Endothelial cell of umbilical vein (primary cell): ENCODE data around the gene DUSP16. TPM values are rescaled to one million over a fixed set of nuclear protein-coding genes. Genes with fewer than 3 reads are reported as not detected.

Experiments
- BruUV-seq: library from RNA; stranded (reverse); fragments of 400-500 nt; replicated peaks from 2 replicates; lab custom pipeline; 2021; lab: Mats Ljungman, UMichigan
- CTCF ChIA-PET: fragments of 300-600, 350-600 bp; sonication (Branson Sonifier 250); formaldehyde crosslinking; loops from one replicate; lab custom pipeline; 2021; ENCODE audit warnings: antibody characterized with exemption, inconsistent platforms; lab: Charles Lee
- POLR2A ChIA-PET: fragments of 300-600, 350-600 bp; sonication (Branson Sonifier 250); formaldehyde crosslinking; loops from one replicate; lab custom pipeline; 2021; ENCODE audit warnings: antibody characterized with exemption, inconsistent platforms; lab: Charles Lee
- DNase-seq: peaks from one replicate; pipeline ENCODE4 v3.0.0-alpha.2; 2011; ENCODE audit warnings: low read depth, low spot score
- FAIRE-seq: peaks from 2 replicates; lab custom pipeline; 2011; peaks lifted over from hg19 to GRCh38; lab: Jason Lieb, UNC
- H2AFZ ChIP-seq: 2 replicates; pipeline ENCODE4 v1.6.0; 2012; ENCODE audit warnings: low read depth, low read length, control low read depth, inconsistent platforms
- H3K27ac ChIP-seq: 2 replicates; pipeline ENCODE4 v1.5.1; 2011; ENCODE audit warnings: low read depth, mild to moderate bottlenecking, control low read depth, low read length, moderate library complexity; ENCODE audit not compliant: insufficient read depth
- H3K27me3 ChIP-seq, 2 experiments: 2 replicates each; pipeline versions ENCODE4 v1.6.0 to v1.6.1; 2011; ENCODE audit warnings: low read length in 2 of 2, mixed read lengths in 1 of 2; ENCODE audit not compliant: control insufficient read depth in 2 of 2, insufficient read depth in 2 of 2
- H3K36me3 ChIP-seq, 2 experiments: 2 replicates in 1 of 2; 3 replicates in 1 of 2; pipeline ENCODE4 v1.5.1; 2011; ENCODE audit warnings: low read length in 2 of 2, mild to moderate bottlenecking in 1 of 2, moderate library complexity in 1 of 2; ENCODE audit not compliant: control insufficient read depth in 2 of 2, insufficient read depth in 2 of 2; ENCODE audit errors: extremely low read depth in 1 of 2
- H3K4me1 ChIP-seq: 3 replicates; pipeline ENCODE4 v1.5.1; 2011; ENCODE audit warnings: mild to moderate bottlenecking, low read length; ENCODE audit not compliant: control insufficient read depth, insufficient read depth; ENCODE audit errors: extremely low read depth
- H3K4me2 ChIP-seq: 2 replicates; pipeline ENCODE4 v1.6.1; 2011; ENCODE audit warnings: low read length, control low read depth, mixed read lengths; ENCODE audit not compliant: insufficient read depth
- H3K4me3 ChIP-seq, 3 experiments: fragments of 200-600 bp in 1 of 3; sonication (generic), shearing (Covaris generic) in 1 of 3; replicated peaks in 1 of 3; 2 replicates each; pipeline ENCODE4 v1.5.1; 2011 to 2016; ENCODE audit warnings: control low read depth in 3 of 3, low read length in 3 of 3, mild to moderate bottlenecking in 2 of 3, inconsistent platforms in 1 of 3, low read depth in 1 of 3, moderate library complexity in 1 of 3; ENCODE audit not compliant: insufficient read depth in 1 of 3
- H3K79me2 ChIP-seq: 2 replicates; pipeline ENCODE4 v1.6.0; 2012; ENCODE audit warnings: low read length, inconsistent platforms; ENCODE audit not compliant: control insufficient read depth, insufficient read depth
- H3K9ac ChIP-seq: replicated peaks from 2 replicates; pipeline ENCODE3; 2011; ENCODE audit warnings: low read length, control low read depth; ENCODE audit not compliant: insufficient read depth; ENCODE audit errors: extremely low read depth
- H3K9me1 ChIP-seq: replicated peaks from 3 replicates; pipeline ENCODE4 v1.6.0; 2011; ENCODE audit warnings: mild to moderate bottlenecking, low read length; ENCODE audit not compliant: control insufficient read depth, insufficient read depth; ENCODE audit errors: extremely low read depth
- H3K9me3 ChIP-seq: replicated peaks from 2 replicates; pipeline ENCODE4 v1.5.1; 2012; ENCODE audit warnings: low read length, inconsistent platforms; ENCODE audit not compliant: control insufficient read depth, insufficient read depth
- H4K20me1 ChIP-seq: replicated peaks from 2 replicates; pipeline ENCODE3; 2011; ENCODE audit warnings: mild to moderate bottlenecking, low read length; ENCODE audit not compliant: control insufficient read depth, insufficient read depth; ENCODE audit errors: extremely low read depth
- EZH2 ChIP-seq: IDR thresholded peaks from 2 replicates; pipeline ENCODE4 v1.6.1; 2012; ENCODE audit warnings: borderline replicate concordance, low read depth, mild to moderate bottlenecking, moderate library complexity, low read length, inconsistent platforms; ENCODE audit not compliant: severe bottlenecking
- FOS ChIP-seq: IDR thresholded peaks from 2 replicates; pipeline ENCODE4 v1.6.1; 2011; ENCODE audit warnings: mild to moderate bottlenecking, low read length, moderate library complexity, borderline replicate concordance; ENCODE audit not compliant: insufficient read depth
- GATA2 ChIP-seq: IDR thresholded peaks from 2 replicates; pipeline ENCODE4 v1.7.0; 2011; ENCODE audit warnings: low read depth, mild to moderate bottlenecking, moderate library complexity, mixed read lengths, low read length; ENCODE audit not compliant: insufficient read length, insufficient read depth
- JUN ChIP-seq: IDR thresholded peaks from 2 replicates; pipeline ENCODE4 v1.6.1; 2011; ENCODE audit warnings: borderline replicate concordance, low read depth; ENCODE audit not compliant: insufficient read length, insufficient read depth
- MYC ChIP-seq: IDR thresholded peaks from one replicate; pipeline ENCODE4 v1.6.1; 2011; ENCODE audit warnings: mild to moderate bottlenecking, low read depth, low read length
- POLR2A ChIP-seq: IDR thresholded peaks from 2 replicates; pipeline ENCODE4 v1.6.1; 2012; ENCODE audit warnings: low read depth, mild to moderate bottlenecking, control low read depth, low read length
- dilution Hi-C: fragments of 300-500 bp; cut with MboI; formaldehyde crosslinking; loops from one replicate; pipeline ENCODE4 v1.15.0; 2019; ENCODE audit warnings: low sequenced_read_pairs; ENCODE audit not compliant: extremely low pct_ligation_motif_present
- intact Hi-C: fragments of 100-400 bp; cut with micrococcal nuclease; formaldehyde crosslinking; loops from one replicate; pipeline ENCODE4 v1.10.0; 2022
- polyA plus RNA-seq, 4 experiments: library from polyadenylated mRNA; depleted of rRNA in 3 of 4; stranded (reverse) in 3 of 4; unstranded in 1 of 4; fragments of >200 nt; gene quantifications; 2 replicates each; pipeline versions ENCODE4 v1.2.1 to v1.2.3, GENCODE V29; 2011 to 2012; ENCODE audit warnings: missing spikeins in 1 of 4
- total RNA-seq: library from RNA; stranded (reverse); gene quantifications from 2 replicates; pipeline ENCODE4 v1.2.3, GENCODE V29; 2021
- TF ChIP-seq, protein P1 (sequence below), 2 donors: IDR thresholded peaks; 1 replicate in 1 of 2; 2 replicates in 1 of 2; pipeline ENCODE4 v1.5.1; 2011; ENCODE audit warnings: low read length in 2 of 2, mild to moderate bottlenecking in 2 of 2, moderate library complexity in 2 of 2, control low read depth in 1 of 2, inconsistent platforms in 1 of 2, low read depth in 1 of 2; ENCODE audit not compliant: insufficient read depth in 1 of 2; ENCODE audit errors: extremely low read depth in 1 of 2
- TF ChIP-seq, protein P2 (sequence below): IDR thresholded peaks from 2 replicates; pipeline ENCODE4 v1.6.1; 2011; ENCODE audit not compliant: insufficient read depth, insufficient read length

DUSP16 gene
- total and polyA plus RNA-seq, 2 donors (not counting 3 experiments of a cell fraction or from before 2014, with no cell fraction given), result 7.4 to 19.5 TPM

DNA sequence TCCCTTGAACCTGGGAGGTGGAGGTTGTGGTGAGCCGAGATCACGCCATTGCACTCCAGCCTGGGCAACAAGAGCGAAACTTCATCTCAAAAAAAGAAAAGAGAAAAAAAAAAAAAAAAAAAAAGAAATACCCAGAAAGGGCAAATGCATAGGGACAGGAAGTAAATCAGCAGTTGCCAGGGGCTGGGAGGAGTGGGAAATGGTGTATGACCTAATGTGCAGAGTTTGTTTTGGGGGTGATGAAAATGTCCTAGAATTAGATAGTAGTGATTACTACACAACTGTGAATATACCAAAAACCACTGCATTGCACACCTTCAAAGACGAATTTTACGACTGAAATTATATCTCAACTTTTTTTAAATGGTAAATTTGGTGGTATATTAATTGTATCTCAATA lies 20.4 kb downstream of the DUSP16 start:
- peaks cover 7% of the 10 kb centered on the region for H3K9me1 ChIP-seq
- POLR2A ChIA-PET, result no interaction called here

More for the DNA sequence above, 20.4 kb downstream of the DUSP16 start:
- Histone ChIP-seq H2AFZ (no peak overlapping the region), H3K9me3 (no peaks in the 10 kb centered on the region), H3K36me3 (no peaks in the 10 kb centered on the region), H3K4me3 (no peak overlapping the region), H3K27me3 (no peaks in the 10 kb centered on the region), H4K20me1 (peaks cover 2% of the 10 kb centered on the region), H3K79me2 (peaks cover 2% of the 10 kb centered on the region), H3K4me1 (no peaks in the 10 kb centered on the region), H3K27ac (no peak overlapping the region), H3K9ac (no peak overlapping the region), H3K4me2 (no peak overlapping the region)
- CTCF ChIA-PET, result interaction anchor here (1.0 kb wide), 1 partner anchor 12 kb away, joined by 4 read pairs; no protein-coding TSS in a partner anchor
- BruUV-seq, result no TSS peak
- TF ChIP-seq, protein P1, sequence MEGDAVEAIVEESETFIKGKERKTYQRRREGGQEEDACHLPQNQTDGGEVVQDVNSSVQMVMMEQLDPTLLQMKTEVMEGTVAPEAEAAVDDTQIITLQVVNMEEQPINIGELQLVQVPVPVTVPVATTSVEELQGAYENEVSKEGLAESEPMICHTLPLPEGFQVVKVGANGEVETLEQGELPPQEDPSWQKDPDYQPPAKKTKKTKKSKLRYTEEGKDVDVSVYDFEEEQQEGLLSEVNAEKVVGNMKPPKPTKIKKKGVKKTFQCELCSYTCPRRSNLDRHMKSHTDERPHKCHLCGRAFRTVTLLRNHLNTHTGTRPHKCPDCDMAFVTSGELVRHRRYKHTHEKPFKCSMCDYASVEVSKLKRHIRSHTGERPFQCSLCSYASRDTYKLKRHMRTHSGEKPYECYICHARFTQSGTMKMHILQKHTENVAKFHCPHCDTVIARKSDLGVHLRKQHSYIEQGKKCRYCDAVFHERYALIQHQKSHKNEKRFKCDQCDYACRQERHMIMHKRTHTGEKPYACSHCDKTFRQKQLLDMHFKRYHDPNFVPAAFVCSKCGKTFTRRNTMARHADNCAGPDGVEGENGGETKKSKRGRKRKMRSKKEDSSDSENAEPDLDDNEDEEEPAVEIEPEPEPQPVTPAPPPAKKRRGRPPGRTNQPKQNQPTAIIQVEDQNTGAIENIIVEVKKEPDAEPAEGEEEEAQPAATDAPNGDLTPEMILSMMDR (IDR thresholded peaks at IDR 0.05; ENCODE audit: extremely low read depth in 1 of 2, insufficient read depth in 1 of 2, low read depth in 1 of 2, low read length in 2 of 2), result no peak
- TF ChIP-seq MYC, result no peak
- TF ChIP-seq FOS, result no peak
- TF ChIP-seq JUN, result no peak
- no peak for TF ChIP-seq EZH2
- TF ChIP-seq, protein P2, sequence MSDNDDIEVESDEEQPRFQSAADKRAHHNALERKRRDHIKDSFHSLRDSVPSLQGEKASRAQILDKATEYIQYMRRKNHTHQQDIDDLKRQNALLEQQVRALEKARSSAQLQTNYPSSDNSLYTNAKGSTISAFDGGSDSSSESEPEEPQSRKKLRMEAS, result no peak
- no peak for TF ChIP-seq POLR2A
- no peak for TF ChIP-seq GATA2
- no peak for DNase-seq
- intact Hi-C loops (no loop called here), dilution Hi-C loops (no loop called here)
- no peak for FAIRE-seq
